Calu3 (cell line): ENCODE results near the gene ARL5B. TPM values are rescaled to one million over a fixed set of nuclear protein-coding genes. Genes with fewer than 3 reads are reported as not detected.

Experiments used
- BruUV-seq: library from RNA; stranded (reverse); fragments of 400-500 nt; replicated peaks from 2 replicates; lab custom pipeline; 2021; lab: Mats Ljungman, UMichigan
- CTCF ChIA-PET: fragments of 300-600 bp; sonication (Branson Sonifier 250); formaldehyde crosslinking; loops from one replicate; lab custom pipeline; 2022; ENCODE audit warnings: antibody characterized with exemption; lab: Charles Lee
- DNase-seq: peaks from one replicate; pipeline ENCODE4 v3.0.0; 2022
- H3K27ac Mint-ChIP-seq: one replicate; pipeline ENCODE4 v1.8.0; 2022; ENCODE audit warnings: mixed read lengths; ENCODE audit not compliant: unreplicated experiment
- H3K27me3 Mint-ChIP-seq: one replicate; pipeline ENCODE4 v1.8.0; 2022; ENCODE audit warnings: mixed read lengths; ENCODE audit not compliant: unreplicated experiment
- H3K36me3 Mint-ChIP-seq: one replicate; pipeline ENCODE4 v1.8.0; 2022; ENCODE audit warnings: mild to moderate bottlenecking, moderate library complexity, mixed read lengths; ENCODE audit not compliant: insufficient read depth, unreplicated experiment
- H3K4me1 Mint-ChIP-seq: one replicate; pipeline ENCODE4 v1.8.0; 2022; ENCODE audit warnings: mild to moderate bottlenecking, low read depth, mixed read lengths; ENCODE audit not compliant: unreplicated experiment
- H3K4me3 Mint-ChIP-seq: one replicate; pipeline ENCODE4 v1.8.0; 2022; ENCODE audit warnings: mild to moderate bottlenecking, low read depth, moderate library complexity, mixed read lengths; ENCODE audit not compliant: unreplicated experiment
- H3K9me3 Mint-ChIP-seq: one replicate; pipeline ENCODE4 v1.8.0; 2022; ENCODE audit warnings: low read depth, mixed read lengths; ENCODE audit not compliant: unreplicated experiment
- intact Hi-C: fragments of 100-400 bp; cut with micrococcal nuclease; formaldehyde crosslinking; loops from one replicate; pipeline ENCODE4 v1.10.0; 2022; ENCODE audit not compliant: unreplicated experiment
- total RNA-seq: library from RNA; stranded (reverse); gene quantifications from 2 replicates; pipeline ENCODE4 v1.2.3, GENCODE V29; 2022
- TF ChIP-seq, protein P1 (sequence below): fragments of 200-600 bp; IDR thresholded peaks from one replicate; pipeline ENCODE4 v1.8.0; 2022; ENCODE audit warnings: antibody characterized with exemption; ENCODE audit not compliant: unreplicated experiment

Gene ARL5B
- total RNA-seq, 1 experiment from 2014 or later: 15.3 TPM

DNA sequence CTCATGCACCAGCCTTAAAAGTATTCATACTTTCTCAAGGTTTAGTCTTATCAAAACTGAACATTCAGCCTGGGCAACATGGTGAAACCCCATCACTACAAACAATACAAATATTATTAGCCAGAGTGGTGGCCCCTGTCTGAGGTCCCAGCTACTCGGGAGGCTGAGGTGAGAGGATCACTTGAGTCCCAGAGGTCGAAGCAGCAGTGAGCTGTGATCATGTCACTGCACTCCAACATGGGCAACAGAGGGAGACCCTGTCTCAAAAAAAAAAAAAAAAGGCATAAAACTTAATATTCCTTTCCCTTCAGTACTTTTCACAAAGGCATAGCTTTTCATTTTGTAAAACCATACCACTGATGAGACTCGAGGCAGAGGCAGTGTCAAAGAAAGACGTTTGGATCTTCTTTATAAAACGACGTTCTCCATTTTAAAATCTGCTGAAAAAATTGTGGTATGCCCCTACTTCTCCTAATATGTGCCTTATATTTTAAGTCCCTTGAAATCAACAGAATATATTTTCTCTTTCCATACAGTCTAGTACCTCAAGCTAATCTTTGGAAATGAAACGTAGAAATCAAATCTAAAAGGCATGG is 9.8 kb upstream of the ARL5B start:
- intact Hi-C loops: no loop called here
- TF ChIP-seq, protein P1, sequence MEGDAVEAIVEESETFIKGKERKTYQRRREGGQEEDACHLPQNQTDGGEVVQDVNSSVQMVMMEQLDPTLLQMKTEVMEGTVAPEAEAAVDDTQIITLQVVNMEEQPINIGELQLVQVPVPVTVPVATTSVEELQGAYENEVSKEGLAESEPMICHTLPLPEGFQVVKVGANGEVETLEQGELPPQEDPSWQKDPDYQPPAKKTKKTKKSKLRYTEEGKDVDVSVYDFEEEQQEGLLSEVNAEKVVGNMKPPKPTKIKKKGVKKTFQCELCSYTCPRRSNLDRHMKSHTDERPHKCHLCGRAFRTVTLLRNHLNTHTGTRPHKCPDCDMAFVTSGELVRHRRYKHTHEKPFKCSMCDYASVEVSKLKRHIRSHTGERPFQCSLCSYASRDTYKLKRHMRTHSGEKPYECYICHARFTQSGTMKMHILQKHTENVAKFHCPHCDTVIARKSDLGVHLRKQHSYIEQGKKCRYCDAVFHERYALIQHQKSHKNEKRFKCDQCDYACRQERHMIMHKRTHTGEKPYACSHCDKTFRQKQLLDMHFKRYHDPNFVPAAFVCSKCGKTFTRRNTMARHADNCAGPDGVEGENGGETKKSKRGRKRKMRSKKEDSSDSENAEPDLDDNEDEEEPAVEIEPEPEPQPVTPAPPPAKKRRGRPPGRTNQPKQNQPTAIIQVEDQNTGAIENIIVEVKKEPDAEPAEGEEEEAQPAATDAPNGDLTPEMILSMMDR: no peak
- CTCF ChIA-PET: no interaction called here
- DNase-seq: no peak
- peak overlapping the region; percentile 92 for H3K27ac Mint-ChIP-seq
- no peaks in the 10 kb centered on the region for H3K9me3 Mint-ChIP-seq
- H3K27me3 Mint-ChIP-seq: no peaks in the 10 kb centered on the region
- BruUV-seq: no TSS peak
- H3K4me1 Mint-ChIP-seq: peaks cover 8% of the 10 kb centered on the region
- H3K4me3 Mint-ChIP-seq: peak overlapping the region; percentile 85
- H3K36me3 Mint-ChIP-seq: peaks cover 22% of the 10 kb centered on the region

DNA sequence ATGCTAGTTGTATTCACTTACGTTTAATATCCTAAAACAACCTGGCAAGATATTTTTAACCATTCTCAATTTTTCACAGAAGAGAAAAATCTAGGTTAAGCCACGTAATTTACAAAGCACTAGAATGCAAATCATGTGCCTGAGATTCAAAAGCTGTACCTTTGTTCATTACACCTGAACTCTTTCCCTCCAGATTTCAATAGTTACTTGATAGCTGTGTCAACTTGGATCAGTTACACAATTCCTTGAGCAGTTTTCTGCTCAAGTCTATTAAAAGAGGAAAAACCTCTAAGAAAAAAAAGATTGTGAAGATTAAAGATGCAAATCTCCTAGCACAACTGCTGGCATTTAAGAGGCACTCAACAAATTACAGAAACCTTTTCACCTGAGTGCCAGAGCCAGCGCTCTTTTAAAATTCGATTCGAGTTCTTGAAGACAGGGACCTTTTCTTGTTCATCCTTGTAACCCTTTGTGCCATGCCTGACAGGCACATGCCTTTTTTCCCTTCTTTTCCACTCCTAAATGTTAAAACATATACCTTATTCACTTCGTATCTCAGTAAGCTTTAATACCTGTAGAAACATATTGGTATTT is 8.7 kb upstream of the ARL5B start:
- BruUV-seq: no TSS peak
- CTCF ChIA-PET: no interaction called here
- no peak for DNase-seq
- Mint-ChIP-seq H3K27me3 (no peaks in the 10 kb centered on the region), H3K4me3 (peak overlapping the region; percentile 85), H3K36me3 (peaks cover 21% of the 10 kb centered on the region), H3K27ac (peak overlapping the region; percentile 92), H3K9me3 (no peaks in the 10 kb centered on the region), H3K4me1 (peaks cover 8% of the 10 kb centered on the region)
- intact Hi-C loops: loop anchor here (5.0 kb wide), 1 partner anchor 38 kb away; no protein-coding TSS in a partner anchor
- TF ChIP-seq, protein P1: no peak

DNA sequence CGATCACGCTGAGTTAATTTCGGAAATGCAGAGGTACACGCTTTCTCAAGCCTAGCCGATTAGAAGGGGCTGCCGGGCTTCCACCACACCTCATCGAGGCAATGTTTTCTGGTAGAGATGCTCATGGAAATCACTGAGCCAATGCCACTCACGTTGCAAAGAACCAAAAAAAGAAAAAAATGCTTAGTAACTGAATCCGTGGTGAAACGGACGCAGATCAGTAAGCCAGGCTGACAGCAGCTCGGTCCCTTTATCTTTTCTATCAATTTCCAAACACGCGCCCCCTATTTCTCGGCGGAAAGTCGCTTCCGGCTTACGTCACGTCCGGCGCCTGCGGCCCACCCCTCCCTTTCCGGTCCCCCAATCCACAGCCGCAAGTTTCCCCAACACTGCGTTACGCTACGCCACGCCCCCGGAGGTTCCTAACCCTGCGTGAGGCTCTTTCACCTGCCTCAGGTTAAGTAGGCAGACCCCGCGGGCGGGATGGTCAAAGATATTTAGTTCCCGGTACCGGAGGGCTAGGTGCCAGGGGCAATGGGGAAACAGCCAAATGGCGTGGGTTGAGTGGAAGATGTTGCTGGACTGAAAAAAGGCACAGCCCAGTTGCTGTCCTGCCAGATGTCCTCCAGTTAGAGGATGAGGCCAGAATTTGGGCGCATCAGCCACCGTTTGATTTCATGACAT is 7.8 kb upstream of the ARL5B start, which contains the start of gene NSUN6:
NSUN6 (minus strand) TSS at position 264 of the 684 bp plus-strand sequence. CDS start 384 bp downstream, outside the sequence.
- H3K4me3 Mint-ChIP-seq: peak within 1 kb of the TSS; percentile 85
- CTCF ChIA-PET: no interaction called here
- H3K27me3 Mint-ChIP-seq: no peaks in the 10 kb centered on the region
- no peaks in the 10 kb centered on the region for H3K9me3 Mint-ChIP-seq
- no TSS peak for BruUV-seq
- H3K27ac Mint-ChIP-seq: peak within 1 kb of the TSS; percentile 92
- H3K4me1 Mint-ChIP-seq: peaks cover 8% of the 10 kb centered on the region
- TF ChIP-seq, protein P1: no peak
- DNase-seq: peak; percentile 89
- intact Hi-C loops: loop anchor here (5.0 kb wide), 1 partner anchor 39 kb away; no protein-coding TSS in a partner anchor
- peaks cover 21% of the 10 kb centered on the region for H3K36me3 Mint-ChIP-seq

DNA sequence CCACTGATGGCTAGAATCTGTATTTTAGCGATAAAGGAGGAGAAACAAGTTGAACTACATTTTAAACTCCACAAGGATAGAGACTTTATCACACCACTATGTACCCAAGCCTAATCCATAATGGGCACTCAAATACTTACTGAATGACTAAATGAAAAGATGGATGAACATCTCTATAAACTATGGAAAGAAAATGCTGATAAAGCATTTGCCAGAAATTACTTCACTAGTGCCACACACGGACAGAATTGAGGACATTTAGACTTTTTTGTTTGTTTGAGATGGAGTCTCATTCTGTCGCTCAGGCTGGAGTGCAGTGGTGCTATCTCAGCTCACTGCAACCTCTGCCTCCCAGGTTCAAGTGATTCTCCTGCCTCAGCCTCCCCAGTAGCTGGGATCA is 6.1 kb upstream of the ARL5B start:
- H3K4me3 Mint-ChIP-seq: no peak overlapping the region
- peaks cover 8% of the 10 kb centered on the region for H3K4me1 Mint-ChIP-seq
- H3K27me3 Mint-ChIP-seq: no peaks in the 10 kb centered on the region
- intact Hi-C loops: loop anchor here (5.0 kb wide), 1 partner anchor 41 kb away; no protein-coding TSS in a partner anchor
- no TSS peak for BruUV-seq
- H3K36me3 Mint-ChIP-seq: peaks cover 23% of the 10 kb centered on the region
- CTCF ChIA-PET: no interaction called here
- DNase-seq: no peak
- TF ChIP-seq, protein P1: no peak
- H3K9me3 Mint-ChIP-seq: no peaks in the 10 kb centered on the region
- no peak overlapping the region for H3K27ac Mint-ChIP-seq
